ENCODE measurements around the gene TNFAIP8. TPM values are rescaled to one million over a fixed set of nuclear protein-coding genes. Genes with fewer than 3 reads are reported as not detected.
A peak's percentile ranks its signal among the peaks of the same experiment; 100 is the strongest.
"Not testable (repeated sequence)": the region's sequence is repeated elsewhere in the genome, so short reads cannot be mapped to it uniquely, and the experiment has no call there.

The TNFAIP8 gene
- total RNA-seq, 2 experiments from 2014 or later: 141 to 142 TPM

- Mint-ChIP-seq H3K27ac (no peak overlapping the region), H3K4me3 (no peak overlapping the region), H3K27me3 (ENCODE audit: low read depth) (no peaks in the 10 kb centered on the region), H3K36me3 (ENCODE audit: low read depth) (no peaks in the 10 kb centered on the region), H3K4me1 (ENCODE audit: low read depth) (peaks cover 18% of the 10 kb centered on the region), H3K9me3 (no peaks in the 10 kb centered on the region)
- intact Hi-C loops (cut with micrococcal nuclease): no loop called here
- DNase-seq: no peak
- CTCF ChIA-PET: interaction anchor here (0.6 to 2.4 kb wide), 6 partner anchors 17 to 430 kb away, joined by 3 to 6 read pairs (median 4); partner anchors contain the start of genes DTWD2 and HSD17B4
Observed at GRCh38 chr5:119417891-119418605, 62.2 kb downstream of the TNFAIP8 start.

GRCh38 chr5:119418606-119419100, 62.8 kb downstream of the TNFAIP8 start:
- no peaks in the 10 kb centered on the region for H3K9me3 Mint-ChIP-seq
- peaks cover 18% of the 10 kb centered on the region for H3K4me1 Mint-ChIP-seq (ENCODE audit: low read depth)
- CTCF ChIA-PET: interaction anchor here (0.6 to 2.4 kb wide), 5 partner anchors 16 to 431 kb away, joined by 3 to 6 read pairs (median 4); partner anchors contain the start of gene HSD17B4
- no peaks in the 10 kb centered on the region for H3K27me3 Mint-ChIP-seq (ENCODE audit: low read depth)
- DNase-seq: no peak
- no peak overlapping the region for H3K4me3 Mint-ChIP-seq
- no peaks in the 10 kb centered on the region for H3K36me3 Mint-ChIP-seq (ENCODE audit: low read depth)
- H3K27ac Mint-ChIP-seq: no peak overlapping the region
- intact Hi-C loops (cut with micrococcal nuclease): no loop called here

DNA sequence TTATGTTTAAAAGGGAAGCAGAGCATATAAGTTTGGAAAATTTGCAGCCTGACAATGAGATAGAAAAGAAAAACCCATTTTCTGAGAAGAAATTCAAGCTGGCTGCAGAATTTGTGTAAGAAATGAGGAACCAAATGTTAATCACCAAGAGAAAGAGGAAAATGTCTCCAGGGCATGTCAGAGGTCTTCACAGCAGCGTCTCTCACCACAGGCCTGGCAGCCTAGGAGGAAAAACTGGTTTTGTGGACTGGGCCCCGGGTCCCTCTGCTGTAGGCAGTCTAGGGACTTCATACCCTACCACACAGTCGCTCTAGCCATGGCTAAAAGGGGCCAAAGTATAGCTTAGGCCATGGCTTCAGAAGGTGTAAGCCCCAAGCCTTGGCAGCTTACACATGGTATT, 64.3 kb downstream of the TNFAIP8 start:
- Mint-ChIP-seq H3K36me3 (ENCODE audit: low read depth) (no peaks in the 10 kb centered on the region), H3K27me3 (ENCODE audit: low read depth) (no peaks in the 10 kb centered on the region), H3K4me1 (ENCODE audit: low read depth) (peaks cover 15% of the 10 kb centered on the region), H3K9me3 (no peaks in the 10 kb centered on the region), H3K27ac (no peak overlapping the region), H3K4me3 (no peak overlapping the region)
- CTCF ChIA-PET: interaction anchor here (0.6 to 0.7 kb wide), 2 partner anchors 94 to 301 kb away, joined by 3 read pairs; no protein-coding TSS in a partner anchor
- intact Hi-C loops (cut with micrococcal nuclease): no loop called here
- no peak for DNase-seq

DNA sequence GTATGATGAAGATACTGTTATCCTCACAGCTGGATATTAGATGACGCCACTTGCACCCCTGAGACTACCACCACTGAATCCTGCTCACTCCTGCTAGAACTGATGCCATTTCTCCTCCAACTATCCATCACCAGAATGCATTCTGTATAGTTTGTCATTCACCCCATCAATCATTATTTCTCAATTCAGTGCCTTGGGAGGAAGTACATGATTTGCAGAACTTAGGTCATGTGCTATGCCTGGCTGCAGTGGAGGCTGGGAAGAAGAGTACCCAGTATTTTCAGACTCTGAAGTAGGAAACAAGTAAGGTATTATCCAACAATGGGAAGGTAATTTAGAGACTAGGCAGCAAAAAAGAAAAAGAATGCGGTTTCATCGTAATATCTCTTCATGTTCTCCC, 70.2 kb downstream of the TNFAIP8 start:
- H3K27ac Mint-ChIP-seq: no peak overlapping the region
- H3K27me3 Mint-ChIP-seq (ENCODE audit: low read depth): no peaks in the 10 kb centered on the region
- H3K4me1 Mint-ChIP-seq (ENCODE audit: low read depth): no peaks in the 10 kb centered on the region
- no peak overlapping the region for H3K4me3 Mint-ChIP-seq
- DNase-seq: no peak
- intact Hi-C loops (cut with micrococcal nuclease): no loop called here
- no peaks in the 10 kb centered on the region for H3K9me3 Mint-ChIP-seq
- CTCF ChIA-PET: interaction anchor here (0.6 kb wide), 1 partner anchor 9 kb away, joined by 3 read pairs; no protein-coding TSS in a partner anchor
- H3K36me3 Mint-ChIP-seq (ENCODE audit: low read depth): no peaks in the 10 kb centered on the region

GRCh38 chr5:119427060-119427459, 71.2 kb downstream of the TNFAIP8 start:
- DNase-seq: no peak
- no peaks in the 10 kb centered on the region for H3K9me3 Mint-ChIP-seq
- H3K4me3 Mint-ChIP-seq: no peak overlapping the region
- no peak overlapping the region for H3K27ac Mint-ChIP-seq
- intact Hi-C loops (cut with micrococcal nuclease): no loop called here
- CTCF ChIA-PET: no interaction called here
- H3K4me1 Mint-ChIP-seq (ENCODE audit: low read depth): no peaks in the 10 kb centered on the region
- H3K27me3 Mint-ChIP-seq (ENCODE audit: low read depth): no peaks in the 10 kb centered on the region
- no peaks in the 10 kb centered on the region for H3K36me3 Mint-ChIP-seq (ENCODE audit: low read depth)

- intact Hi-C loops (cut with micrococcal nuclease); H3K36me3 Mint-ChIP-seq (ENCODE audit: low read depth); H3K9me3 Mint-ChIP-seq; CTCF ChIA-PET; H3K27me3 Mint-ChIP-seq (ENCODE audit: low read depth); H3K4me3 Mint-ChIP-seq; H3K27ac Mint-ChIP-seq; DNase-seq; H3K4me1 Mint-ChIP-seq (ENCODE audit: low read depth): not testable (repeated sequence)
Observed at GRCh38 chr5:119427596-119427995, 71.8 kb downstream of the TNFAIP8 start.

DNA sequence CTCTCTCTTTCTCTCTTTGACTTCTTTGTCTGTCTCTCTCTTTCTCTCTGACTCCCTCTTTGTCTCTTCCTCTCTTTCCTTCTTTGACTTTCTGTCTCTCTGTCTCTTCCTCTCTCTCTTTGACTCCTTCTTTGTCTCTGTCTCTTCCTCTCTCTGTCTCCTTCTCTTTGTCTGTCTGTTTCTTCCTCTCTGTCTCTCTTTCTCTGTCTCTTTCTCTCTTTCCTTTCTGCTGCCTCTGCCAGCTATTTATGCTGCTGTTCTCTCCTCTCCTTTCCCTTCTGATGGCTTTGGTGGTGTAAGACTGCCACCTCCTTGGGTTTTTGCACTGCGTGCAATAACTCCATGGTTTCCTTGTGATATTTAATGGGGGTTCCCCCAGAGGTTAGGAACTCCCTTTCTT, 72.3 kb downstream of the TNFAIP8 start:
- H3K4me3 Mint-ChIP-seq; intact Hi-C loops (cut with micrococcal nuclease); H3K9me3 Mint-ChIP-seq; H3K27me3 Mint-ChIP-seq (ENCODE audit: low read depth); CTCF ChIA-PET; H3K27ac Mint-ChIP-seq; H3K4me1 Mint-ChIP-seq (ENCODE audit: low read depth); H3K36me3 Mint-ChIP-seq (ENCODE audit: low read depth); DNase-seq: not testable (repeated sequence)

GRCh38 chr5:119428574-119428973, 72.8 kb downstream of the TNFAIP8 start:
- H3K9me3 Mint-ChIP-seq; intact Hi-C loops (cut with micrococcal nuclease); H3K4me1 Mint-ChIP-seq (ENCODE audit: low read depth); H3K27ac Mint-ChIP-seq; DNase-seq; H3K36me3 Mint-ChIP-seq (ENCODE audit: low read depth); CTCF ChIA-PET; H3K27me3 Mint-ChIP-seq (ENCODE audit: low read depth); H3K4me3 Mint-ChIP-seq: not testable (repeated sequence)

- not testable (repeated sequence) for H3K36me3 Mint-ChIP-seq (ENCODE audit: low read depth); H3K9me3 Mint-ChIP-seq; H3K4me3 Mint-ChIP-seq; H3K27ac Mint-ChIP-seq; H3K27me3 Mint-ChIP-seq (ENCODE audit: low read depth); DNase-seq; H3K4me1 Mint-ChIP-seq (ENCODE audit: low read depth)
- CTCF ChIA-PET: interaction anchor here (0.7 to 0.9 kb wide), 2 partner anchors 21 to 41 kb away, joined by 3 to 5 read pairs; no protein-coding TSS in a partner anchor
- intact Hi-C loops (cut with micrococcal nuclease): loop anchor here (10.0 kb wide), 1 partner anchor 1978 kb away; no protein-coding TSS in a partner anchor
Observed at GRCh38 chr5:119432674-119433237, 76.9 kb downstream of the TNFAIP8 start.

DNA sequence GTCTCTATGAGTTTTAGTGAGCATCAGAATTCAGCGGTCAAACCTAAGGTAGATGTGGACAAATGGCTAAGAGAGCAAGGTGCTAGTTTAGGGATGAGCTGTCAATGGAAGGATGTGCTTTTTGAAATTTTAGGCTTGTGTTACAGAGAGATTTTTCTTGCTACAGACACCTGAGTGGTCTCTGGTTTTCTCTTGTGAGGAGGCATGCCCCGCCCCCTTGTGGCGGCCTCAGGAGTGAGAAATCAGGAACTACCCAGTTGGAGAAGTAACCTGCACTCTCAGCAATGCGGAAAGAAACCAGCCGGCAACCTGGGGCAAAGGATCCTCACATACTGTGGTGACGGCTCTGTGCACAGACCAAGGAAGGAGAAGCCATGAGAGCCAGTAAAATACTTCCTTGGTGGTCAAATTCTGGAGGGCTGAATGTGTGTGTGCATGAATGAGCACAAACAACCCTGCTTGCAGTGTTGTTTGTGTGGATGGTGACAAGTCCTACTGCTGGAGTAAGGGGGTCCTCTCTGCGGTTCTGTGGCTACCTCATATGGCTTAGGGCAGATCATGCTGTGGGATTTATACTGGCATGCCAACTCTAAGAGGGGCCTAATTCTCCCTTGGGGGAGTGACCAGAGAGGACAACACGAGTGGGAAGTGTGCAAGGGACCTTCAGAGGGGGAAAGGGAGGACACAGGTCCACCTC, 79.8 kb downstream of the TNFAIP8 start:
- CTCF ChIA-PET: interaction anchor here (0.6 to 2.4 kb wide), 21 partner anchors 10 to 447 kb away, joined by 3 to 25 read pairs (median 4); partner anchors contain the start of genes DMXL1 and DTWD2
- H3K4me3 Mint-ChIP-seq: no peak overlapping the region
- peak; percentile 85 for DNase-seq
- peaks cover 8% of the 10 kb centered on the region for H3K4me1 Mint-ChIP-seq (ENCODE audit: low read depth)
- no peaks in the 10 kb centered on the region for H3K9me3 Mint-ChIP-seq
- H3K27ac Mint-ChIP-seq: no peak overlapping the region
- H3K27me3 Mint-ChIP-seq (ENCODE audit: low read depth): peaks cover 7% of the 10 kb centered on the region
- H3K36me3 Mint-ChIP-seq (ENCODE audit: low read depth): no peaks in the 10 kb centered on the region
- intact Hi-C loops (cut with micrococcal nuclease): loop anchor here (1.0 to 10.0 kb wide), 3 partner anchors 413 to 1981 kb away; partner anchors contain the start of gene DTWD2

- not testable (repeated sequence) for H3K36me3 Mint-ChIP-seq (ENCODE audit: low read depth); H3K9me3 Mint-ChIP-seq; H3K4me3 Mint-ChIP-seq; H3K4me1 Mint-ChIP-seq (ENCODE audit: low read depth); DNase-seq; H3K27me3 Mint-ChIP-seq (ENCODE audit: low read depth); H3K27ac Mint-ChIP-seq
- CTCF ChIA-PET: interaction anchor here (0.6 to 0.7 kb wide), 2 partner anchors 16 to 114 kb away, joined by 3 read pairs; no protein-coding TSS in a partner anchor
- intact Hi-C loops (cut with micrococcal nuclease): loop anchor here (10.0 kb wide), 1 partner anchor 1983 kb away; no protein-coding TSS in a partner anchor
Observed at GRCh38 chr5:119437785-119438586, 82.2 kb downstream of the TNFAIP8 start.
